ENCODE measurements around the gene PCDHB4. TPM values are rescaled to one million over a fixed set of nuclear protein-coding genes. Genes with fewer than 3 reads are reported as not detected.
A peak's percentile ranks its signal among the peaks of the same experiment; 100 is the strongest.
"Not testable (repeated sequence)": the region's sequence is repeated elsewhere in the genome, so short reads cannot be mapped to it uniquely, and the experiment has no call there.

Gene PCDHB4
- total RNA-seq, 4 donors from 2014 or later, result 7.3 to 19.8 (median 14.8) TPM

DNA sequence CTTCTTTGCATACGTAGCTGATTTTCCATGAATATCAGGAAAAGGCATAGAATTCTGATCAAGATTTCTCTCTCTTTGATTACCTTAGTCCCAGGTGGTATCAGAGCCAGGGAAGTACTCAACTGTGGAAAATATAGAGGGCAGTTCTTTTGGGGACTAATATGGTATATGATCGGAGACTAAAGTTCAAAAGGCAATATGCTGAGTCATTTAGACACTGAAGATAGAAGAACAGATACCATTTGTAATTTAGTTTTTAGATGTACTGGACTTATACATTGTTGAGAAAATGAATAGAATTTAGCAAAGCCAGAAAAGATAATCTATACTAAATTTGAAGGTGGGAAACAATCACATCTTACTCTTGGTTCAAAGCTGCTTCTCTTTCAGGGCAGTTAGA, 16.3 kb upstream of the PCDHB4 start:
- DNase-seq (ENCODE audit: low spot score in 2 of 2), result no peak
- Histone ChIP-seq H3K27me3 (no peaks in the 10 kb centered on the region), H3K36me3 (no peaks in the 10 kb centered on the region), H3K4me1 (no peaks in the 10 kb centered on the region), H3K9me3 (peaks cover 0 to 80% (median 12%) of the 10 kb centered on the region in 4 donors), H3K27ac (no peak overlapping the region), H3K4me3 (no peak overlapping the region)
- TF ChIP-seq EP300 (IDR thresholded peaks at IDR 0.05) (no peak), POLR2A (IDR thresholded peaks at IDR 0.05) (no peak)
- TF ChIP-seq, protein P1, sequence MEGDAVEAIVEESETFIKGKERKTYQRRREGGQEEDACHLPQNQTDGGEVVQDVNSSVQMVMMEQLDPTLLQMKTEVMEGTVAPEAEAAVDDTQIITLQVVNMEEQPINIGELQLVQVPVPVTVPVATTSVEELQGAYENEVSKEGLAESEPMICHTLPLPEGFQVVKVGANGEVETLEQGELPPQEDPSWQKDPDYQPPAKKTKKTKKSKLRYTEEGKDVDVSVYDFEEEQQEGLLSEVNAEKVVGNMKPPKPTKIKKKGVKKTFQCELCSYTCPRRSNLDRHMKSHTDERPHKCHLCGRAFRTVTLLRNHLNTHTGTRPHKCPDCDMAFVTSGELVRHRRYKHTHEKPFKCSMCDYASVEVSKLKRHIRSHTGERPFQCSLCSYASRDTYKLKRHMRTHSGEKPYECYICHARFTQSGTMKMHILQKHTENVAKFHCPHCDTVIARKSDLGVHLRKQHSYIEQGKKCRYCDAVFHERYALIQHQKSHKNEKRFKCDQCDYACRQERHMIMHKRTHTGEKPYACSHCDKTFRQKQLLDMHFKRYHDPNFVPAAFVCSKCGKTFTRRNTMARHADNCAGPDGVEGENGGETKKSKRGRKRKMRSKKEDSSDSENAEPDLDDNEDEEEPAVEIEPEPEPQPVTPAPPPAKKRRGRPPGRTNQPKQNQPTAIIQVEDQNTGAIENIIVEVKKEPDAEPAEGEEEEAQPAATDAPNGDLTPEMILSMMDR (IDR thresholded peaks at IDR 0.05), result no peak
- WGBS, 2 donors, result 68 to 86% methylated on average over 2 of the region's 2 CpGs

DNA sequence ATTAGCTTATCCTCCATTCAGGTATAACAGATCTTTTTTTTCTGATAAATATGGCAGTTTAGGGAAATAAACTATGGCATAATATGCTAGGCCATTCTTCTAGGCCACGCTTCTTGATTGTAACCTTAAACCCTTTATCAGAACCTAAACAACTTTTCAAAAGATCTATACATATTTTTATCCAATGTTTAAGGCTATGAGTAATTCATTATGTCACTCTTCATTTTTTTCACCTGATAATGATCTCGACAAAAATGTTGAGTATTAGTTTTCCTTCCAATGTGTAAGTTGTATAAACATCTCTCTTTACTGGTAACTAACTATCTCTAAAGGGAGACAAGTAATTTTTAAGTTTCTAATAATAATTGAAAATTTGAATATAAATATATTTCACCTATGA, 2.4 kb upstream of the PCDHB4 start:
- Histone ChIP-seq H3K36me3 (no peaks in the 10 kb centered on the region), H3K4me3 (no peak overlapping the region), H3K9me3 (peaks cover 0 to 62% (median 15%) of the 10 kb centered on the region in 4 donors), H3K4me1 (no peaks in the 10 kb centered on the region), H3K27me3 (no peaks in the 10 kb centered on the region), H3K27ac (no peak overlapping the region)
- TF ChIP-seq EP300 (IDR thresholded peaks at IDR 0.05), result no peak
- no peak for TF ChIP-seq POLR2A (IDR thresholded peaks at IDR 0.05)
- TF ChIP-seq, protein P1 (IDR thresholded peaks at IDR 0.05), result no peak
- no peak for DNase-seq (ENCODE audit: low spot score in 2 of 2)
- whole genome bisulfite sequencing, 2 donors, result 41 to 58% methylated on average over 2 of the region's 2 CpGs

DNA sequence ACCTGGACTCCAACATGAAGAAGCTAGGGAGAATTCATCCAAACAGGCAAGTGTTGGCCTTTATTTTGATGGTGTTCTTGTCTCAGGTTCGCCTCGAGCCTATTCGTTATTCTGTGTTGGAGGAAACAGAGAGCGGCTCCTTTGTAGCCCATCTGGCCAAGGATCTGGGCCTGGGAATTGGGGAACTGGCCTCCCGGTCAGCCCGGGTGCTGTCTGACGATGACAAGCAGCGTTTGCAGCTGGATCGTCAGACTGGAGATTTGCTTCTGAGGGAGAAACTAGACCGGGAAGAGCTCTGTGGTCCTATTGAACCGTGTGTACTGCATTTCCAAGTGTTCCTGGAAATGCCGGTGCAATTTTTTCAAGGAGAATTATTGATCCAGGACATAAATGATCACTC, 367 bp downstream of the PCDHB4 start:
- no peaks in the 10 kb centered on the region for H3K4me1 ChIP-seq
- 41 to 63% methylated on average over 12 of the region's 12 CpGs for WGBS, 2 donors
- DNase-seq (ENCODE audit: low spot score in 2 of 2), result no peak
- TF ChIP-seq EP300 (IDR thresholded peaks at IDR 0.05) (no peak), POLR2A (IDR thresholded peaks at IDR 0.05) (no peak)
- TF ChIP-seq, protein P1 (IDR thresholded peaks at IDR 0.05), result no peak
- peak overlapping the region in 3 of 4 donors; percentile 3 to 41 (median 7) for H3K4me3 ChIP-seq
- H3K27ac ChIP-seq, result peak overlapping the region in 1 of 4 donors; percentile 74
- H3K36me3 ChIP-seq, result peaks cover 0 to 10% (median 0%) of the 10 kb centered on the region in 3 donors
- H3K9me3 ChIP-seq, result peaks cover 0 to 57% (median 7%) of the 10 kb centered on the region in 4 donors
- H3K27me3 ChIP-seq, result no peaks in the 10 kb centered on the region

- not testable (repeated sequence) for H3K36me3 ChIP-seq; DNase-seq (ENCODE audit: low spot score in 2 of 2); H3K4me1 ChIP-seq; H3K27ac ChIP-seq; H3K27me3 ChIP-seq
- WGBS, 2 donors, result 31 to 44% methylated on average over 12 to 26 of the region's 73 CpGs
- Histone ChIP-seq H3K4me3 (peak overlapping the region in 1 of 4 donors; percentile 23), H3K9me3 (peaks cover 0 to 66% (median 6%) of the 10 kb centered on the region in 4 donors)
Measured at GRCh38 chr5:141123396-141124135, 1.9 kb downstream of the PCDHB4 start.

DNA sequence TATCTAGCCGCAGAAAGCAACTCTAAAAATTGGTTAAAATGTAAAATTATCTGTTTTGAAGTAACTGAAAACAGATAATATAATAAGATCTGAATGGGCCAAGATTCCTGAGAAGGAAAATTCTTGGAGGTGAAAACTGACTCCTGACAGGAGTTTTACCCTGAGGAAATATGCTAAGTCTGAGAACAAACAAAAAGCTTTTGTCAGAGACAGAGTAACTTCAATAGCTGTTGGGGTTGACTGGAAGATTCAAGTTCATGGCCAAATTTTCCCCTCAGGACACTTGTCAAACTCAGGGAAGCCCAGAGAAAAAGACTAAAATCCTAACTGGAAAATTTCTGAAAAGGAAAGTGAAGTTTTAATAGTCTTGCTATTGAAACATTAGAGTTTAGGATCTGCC, 5.7 kb downstream of the PCDHB4 start:
- 86 to 95% methylated on average over 1 of the region's 1 CpG for WGBS, 2 donors
- H3K36me3 ChIP-seq, result peaks cover 0 to 10% (median 0%) of the 10 kb centered on the region in 3 donors
- no peak overlapping the region for H3K4me3 ChIP-seq
- H3K4me1 ChIP-seq, result no peaks in the 10 kb centered on the region
- H3K27me3 ChIP-seq, result no peaks in the 10 kb centered on the region
- H3K9me3 ChIP-seq, result peaks cover 0 to 77% (median 10%) of the 10 kb centered on the region in 4 donors
- TF ChIP-seq POLR2A (IDR thresholded peaks at IDR 0.05) (no peak), EP300 (IDR thresholded peaks at IDR 0.05) (no peak)
- TF ChIP-seq, protein P1 (IDR thresholded peaks at IDR 0.05), result no peak
- no peak overlapping the region for H3K27ac ChIP-seq
- DNase-seq (ENCODE audit: low spot score in 2 of 2), result no peak
